Mammary epithelial cell (primary cell): Measurements from ENCODE around the gene HIP1.

ENCODE experiments used
- CTCF ChIP-seq, 2 donors: IDR thresholded peaks in 1 of 2; conservative IDR thresholded peaks in 1 of 2; 2 replicates each; pipeline ENCODE4 v1.5.1; 2011 to 2012; ENCODE audit warnings: inconsistent platforms in 2 of 2, low read length in 2 of 2, mild to moderate bottlenecking in 2 of 2, control low read depth in 1 of 2, low read depth in 1 of 2; ENCODE audit not compliant: insufficient read depth in 1 of 2; ENCODE audit errors: extremely low read depth in 1 of 2
- EZH2 ChIP-seq: IDR thresholded peaks from 2 replicates; pipeline ENCODE4 v1.6.1; 2012; ENCODE audit warnings: low read length, inconsistent platforms, borderline replicate concordance

- no peak for TF ChIP-seq EZH2
- TF ChIP-seq CTCF (conservative IDR thresholded peaks at IDR 0.05 in 1 of 2, IDR thresholded peaks at IDR 0.05 in 1 of 2; ENCODE audit: extremely low read depth in 1 of 2, insufficient read depth in 1 of 2, low read depth in 1 of 2, low read length in 2 of 2): no peak
These were observed 134.3 kb downstream of the HIP1 start for GRCh38 chr7:75604408-75604807.
